Stimulated activated CD8-positive, alpha-beta memory T cell treated with anti-CD3 and anti-CD28 coated beads, Interleukin-4, amount 100 ng/mL, for 48 hours (primary cell): Measurements from ENCODE around the gene ACO2.

Experiments
- DNase-seq: peaks from one replicate; pipeline ENCODE4 v3.0.0-alpha.2; 2020

Gene ACO2

DNA sequence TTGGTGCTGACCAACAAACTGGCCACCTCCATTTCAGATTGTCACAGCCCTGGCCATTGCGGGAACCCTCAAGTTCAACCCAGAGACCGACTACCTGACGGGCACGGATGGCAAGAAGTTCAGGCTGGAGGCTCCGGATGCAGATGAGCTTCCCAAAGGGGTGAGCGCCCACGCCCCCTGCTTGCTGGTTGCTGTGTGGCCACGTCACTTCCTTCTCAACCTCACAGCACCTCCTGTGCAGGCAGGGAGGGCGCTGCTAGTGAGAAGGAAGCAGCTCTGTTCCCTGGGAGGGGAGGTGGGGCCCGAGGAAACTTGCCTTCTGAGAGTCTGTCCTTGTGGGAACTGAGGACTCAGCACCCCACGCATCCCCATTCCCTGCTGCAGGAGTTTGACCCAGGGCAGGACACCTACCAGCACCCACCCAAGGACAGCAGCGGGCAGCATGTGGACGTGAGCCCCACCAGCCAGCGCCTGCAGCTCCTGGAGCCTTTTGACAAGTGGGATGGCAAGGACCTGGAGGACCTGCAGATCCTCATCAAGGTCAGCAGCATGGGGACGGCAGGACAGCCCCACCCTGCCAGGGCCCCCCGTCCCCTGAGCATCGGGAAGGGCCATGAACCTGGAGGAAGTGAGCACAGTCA is 56.0 kb downstream of the ACO2 start:
- peak; percentile 75 for DNase-seq

DNA sequence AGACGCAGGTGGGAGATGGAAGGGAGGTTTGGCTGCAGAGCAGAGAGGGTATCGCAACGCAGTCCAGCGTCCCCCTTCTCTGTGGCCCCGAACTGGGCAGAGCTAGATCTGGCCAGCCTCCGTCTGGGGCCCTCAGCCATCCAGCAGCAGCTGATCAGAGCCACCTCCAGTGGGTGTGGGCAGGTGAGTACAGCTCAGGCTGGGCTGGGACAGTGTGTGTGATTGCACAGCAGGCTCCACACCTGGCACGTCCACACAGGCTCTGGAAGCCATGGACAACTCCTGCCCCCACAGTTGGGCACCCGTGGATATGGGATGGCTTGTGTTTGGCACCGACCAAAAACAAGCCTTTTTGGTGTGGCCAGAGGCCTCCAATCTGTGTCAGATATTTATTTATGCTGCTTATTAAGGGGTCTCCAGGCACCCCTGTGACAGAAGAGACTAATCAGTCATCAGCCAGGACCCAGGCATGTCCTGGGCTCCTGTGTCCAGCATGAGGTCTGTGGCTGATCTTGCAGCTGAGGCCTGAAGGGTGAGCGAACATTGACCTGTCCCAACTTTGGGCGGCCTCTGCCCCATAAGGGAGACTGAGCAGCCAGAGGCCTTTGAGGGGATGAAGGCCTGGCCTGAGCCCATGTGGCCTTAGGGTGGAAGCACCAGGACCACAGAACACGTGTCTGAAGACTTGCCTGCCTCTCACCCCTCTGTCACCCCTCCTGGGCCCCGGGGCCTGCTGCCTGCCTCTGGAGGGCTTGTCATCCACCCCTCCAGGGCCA is 56.7 kb downstream of the ACO2 start:
- no peak for DNase-seq

DNA sequence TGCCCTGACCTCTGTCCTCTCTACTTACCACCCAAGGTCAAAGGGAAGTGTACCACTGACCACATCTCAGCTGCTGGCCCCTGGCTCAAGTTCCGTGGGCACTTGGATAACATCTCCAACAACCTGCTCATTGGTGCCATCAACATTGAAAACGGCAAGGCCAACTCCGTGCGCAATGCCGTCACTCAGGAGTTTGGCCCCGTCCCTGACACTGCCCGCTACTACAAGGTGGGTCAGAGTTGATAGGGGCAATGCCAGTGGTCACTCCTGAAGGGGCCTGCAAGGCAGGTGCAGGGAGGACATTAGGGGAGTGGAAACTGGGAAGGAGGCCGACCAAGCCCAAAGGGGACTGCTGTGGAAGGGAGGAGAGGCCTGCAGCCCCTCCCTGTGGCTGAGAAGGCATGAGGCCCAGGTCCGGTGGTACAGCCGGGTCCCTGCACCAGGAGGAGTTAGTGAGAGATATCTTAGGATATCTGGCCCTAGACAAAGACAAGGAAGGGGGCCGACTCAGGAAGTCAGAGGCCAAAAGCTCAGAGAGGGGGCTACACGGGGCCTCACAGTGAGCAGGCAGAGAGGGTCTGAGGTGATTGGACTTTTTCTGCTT is 57.4 kb downstream of the ACO2 start:
- no peak for DNase-seq

DNA sequence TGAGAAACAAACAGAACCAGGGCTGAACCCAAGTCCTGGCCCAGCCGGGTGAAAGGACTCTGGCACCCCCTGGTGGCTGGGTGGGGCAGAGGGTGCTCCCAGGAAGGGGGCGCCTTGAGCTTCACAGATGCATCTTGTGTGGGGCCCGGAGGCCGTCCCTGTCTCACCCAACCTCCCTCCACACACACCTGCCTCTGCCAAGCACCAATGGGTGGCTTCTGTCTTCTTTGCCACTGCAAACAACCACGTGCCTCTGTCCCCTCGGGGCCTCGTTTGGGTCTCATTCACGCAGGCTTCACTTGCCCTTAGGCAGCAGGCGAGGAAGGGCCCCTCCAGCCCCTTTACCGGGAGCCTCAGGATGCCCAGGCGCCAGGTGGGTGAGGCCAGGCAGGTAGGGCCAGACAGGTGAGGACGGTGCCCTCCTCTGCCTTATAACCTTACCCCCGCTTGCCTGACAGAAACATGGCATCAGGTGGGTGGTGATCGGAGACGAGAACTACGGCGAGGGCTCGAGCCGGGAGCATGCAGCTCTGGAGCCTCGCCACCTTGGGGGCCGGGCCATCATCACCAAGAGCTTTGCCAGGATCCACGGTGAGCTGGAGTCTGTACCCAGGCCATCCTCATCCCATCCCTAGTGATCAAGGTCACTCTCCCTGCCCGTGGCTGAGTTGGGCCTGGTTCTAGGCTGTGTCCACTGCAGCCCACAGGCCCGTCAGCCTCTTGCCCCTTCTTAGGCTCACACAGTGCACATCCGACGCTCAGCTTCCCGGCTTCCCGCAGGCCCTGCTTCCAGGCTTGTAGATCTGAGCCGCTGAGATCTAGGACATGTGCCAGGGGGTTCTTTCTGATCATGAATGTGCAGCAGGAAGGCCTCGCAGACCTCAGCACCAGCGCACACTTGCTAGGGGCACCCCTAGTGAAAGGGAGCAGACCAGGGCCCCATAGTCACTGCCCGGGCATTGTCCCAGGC is 58.2 kb downstream of the ACO2 start:
- DNase-seq = peak; percentile 83

DNA sequence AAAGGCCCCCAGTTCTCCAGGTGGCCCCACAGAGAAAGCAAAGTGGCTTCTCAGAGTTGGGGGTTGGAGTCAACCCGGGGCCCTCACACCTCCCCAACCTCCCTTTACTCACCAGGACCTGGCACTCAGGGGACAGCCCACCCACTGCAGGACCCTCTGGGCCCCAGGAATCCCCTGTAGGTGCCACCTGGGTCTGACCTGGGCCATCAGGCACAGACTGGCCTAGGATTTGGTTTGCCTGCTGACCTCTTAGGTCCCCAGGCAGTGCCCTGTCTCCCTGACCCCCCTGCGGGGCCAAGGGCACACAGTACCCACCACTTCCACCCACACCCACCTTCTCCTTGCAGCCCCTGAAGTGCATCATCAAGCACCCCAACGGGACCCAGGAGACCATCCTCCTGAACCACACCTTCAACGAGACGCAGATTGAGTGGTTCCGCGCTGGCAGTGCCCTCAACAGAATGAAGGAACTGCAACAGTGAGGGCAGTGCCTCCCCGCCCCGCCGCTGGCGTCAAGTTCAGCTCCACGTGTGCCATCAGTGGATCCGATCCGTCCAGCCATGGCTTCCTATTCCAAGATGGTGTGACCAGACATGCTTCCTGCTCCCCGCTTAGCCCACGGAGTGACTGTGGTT is 59.3 kb downstream of the ACO2 start:
- no peak for DNase-seq

DNA sequence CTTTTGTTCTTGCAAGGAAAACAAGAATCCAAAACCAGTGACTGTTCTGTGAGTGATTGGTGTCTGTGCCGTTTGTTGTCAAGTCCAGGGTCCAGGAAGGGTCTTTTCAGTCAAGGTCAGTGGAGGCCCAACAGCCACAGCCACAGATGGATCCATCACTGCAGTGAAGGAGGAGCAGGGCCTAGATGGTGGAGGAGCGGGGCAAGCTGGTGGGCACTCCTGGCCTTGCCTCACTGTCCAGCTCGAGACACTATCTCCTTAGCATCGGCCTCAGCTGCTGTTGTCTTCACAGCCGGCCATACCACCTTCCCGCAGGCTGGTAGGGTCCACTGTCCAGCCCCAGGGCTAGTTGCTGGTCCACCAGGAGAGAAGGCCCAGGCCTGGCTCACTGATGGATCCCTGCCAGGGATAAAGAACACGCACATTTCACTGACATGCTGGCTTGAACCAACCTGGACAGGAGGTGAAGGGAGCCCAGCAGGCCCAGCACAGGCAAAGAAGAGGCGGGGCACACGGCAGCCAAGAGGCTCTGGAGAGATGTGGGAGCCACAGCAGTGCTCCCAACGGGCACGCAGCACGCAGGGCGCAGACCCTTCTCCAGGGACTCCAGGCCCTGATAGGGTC is 60.1 kb downstream of the ACO2 start:
- no peak for DNase-seq

DNA sequence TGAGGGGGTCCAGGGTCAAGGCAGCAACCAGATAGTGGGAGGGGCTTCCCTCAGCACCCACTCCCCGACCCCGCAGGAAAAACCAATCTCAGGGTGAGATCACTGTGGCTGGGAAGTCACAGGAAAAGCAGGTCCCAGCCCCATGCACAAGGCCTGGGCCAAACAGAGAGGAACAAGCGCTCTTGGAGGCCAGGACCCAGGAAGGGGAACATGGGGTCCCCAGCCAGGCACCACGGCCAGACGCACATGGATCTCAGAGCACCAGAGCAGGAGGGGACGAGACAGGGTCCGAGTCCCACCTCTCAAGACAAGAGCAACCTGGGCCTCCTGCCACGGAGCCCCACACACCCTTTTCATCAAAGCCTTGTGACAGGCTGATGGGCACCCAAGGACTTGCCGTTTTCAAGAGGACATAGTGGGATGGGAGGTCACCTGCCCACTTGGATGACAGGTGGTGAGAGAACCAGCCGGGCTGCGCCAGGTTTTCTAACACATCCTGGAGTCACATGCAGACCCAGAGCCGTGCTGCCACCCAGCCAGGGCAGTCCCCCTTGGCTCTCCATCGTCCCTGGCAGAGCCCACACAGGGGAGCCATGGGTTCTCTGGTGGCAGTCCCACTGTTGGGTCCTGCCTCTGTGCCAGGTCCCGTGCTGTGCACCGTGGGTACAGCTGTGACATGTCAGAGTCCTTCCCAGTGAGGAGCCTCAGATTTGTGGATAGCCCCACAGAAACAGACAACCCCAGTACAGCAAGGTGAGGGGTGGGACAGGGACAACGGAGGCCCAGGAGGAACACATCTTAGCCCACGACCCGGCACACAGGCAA is 62.2 kb downstream of the ACO2 start:
- DNase-seq = no peak

DNA sequence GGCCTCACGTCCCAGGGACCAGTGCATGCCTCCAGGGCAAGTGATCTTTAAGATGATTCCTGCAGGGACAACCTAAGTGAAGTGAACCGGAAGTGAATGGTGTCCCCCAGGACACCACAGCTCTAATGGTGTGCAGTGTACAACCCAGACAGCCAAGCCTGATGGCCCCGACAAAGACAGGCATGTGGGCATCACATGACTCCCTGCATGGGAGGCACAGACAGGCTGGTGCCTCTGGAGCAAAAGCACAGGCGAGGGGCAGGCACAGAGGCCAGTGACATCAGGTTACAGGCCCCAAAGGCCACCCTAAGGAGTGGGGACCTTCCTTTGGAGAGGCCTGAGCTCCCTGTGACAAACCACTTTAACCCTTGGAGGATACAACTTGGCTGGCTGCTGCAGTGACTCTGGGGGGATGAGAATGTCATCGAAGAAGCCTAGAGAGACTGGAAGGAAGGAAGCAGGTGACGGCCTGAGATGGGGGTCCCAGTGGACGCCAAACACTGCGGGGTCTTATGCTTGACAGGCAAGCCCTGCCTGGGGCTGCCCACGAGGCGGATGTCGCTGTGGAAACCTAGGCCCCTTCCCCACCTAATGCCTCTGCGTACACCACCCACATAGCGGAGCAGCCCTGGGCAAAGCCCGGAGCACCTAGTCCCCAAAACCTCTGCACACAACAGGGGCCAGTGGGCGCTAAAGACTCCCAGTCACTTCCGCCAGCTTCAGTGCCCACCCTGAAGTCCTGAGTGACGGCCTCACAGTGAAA is 63.0 kb downstream of the ACO2 start:
- DNase-seq = no peak

DNA sequence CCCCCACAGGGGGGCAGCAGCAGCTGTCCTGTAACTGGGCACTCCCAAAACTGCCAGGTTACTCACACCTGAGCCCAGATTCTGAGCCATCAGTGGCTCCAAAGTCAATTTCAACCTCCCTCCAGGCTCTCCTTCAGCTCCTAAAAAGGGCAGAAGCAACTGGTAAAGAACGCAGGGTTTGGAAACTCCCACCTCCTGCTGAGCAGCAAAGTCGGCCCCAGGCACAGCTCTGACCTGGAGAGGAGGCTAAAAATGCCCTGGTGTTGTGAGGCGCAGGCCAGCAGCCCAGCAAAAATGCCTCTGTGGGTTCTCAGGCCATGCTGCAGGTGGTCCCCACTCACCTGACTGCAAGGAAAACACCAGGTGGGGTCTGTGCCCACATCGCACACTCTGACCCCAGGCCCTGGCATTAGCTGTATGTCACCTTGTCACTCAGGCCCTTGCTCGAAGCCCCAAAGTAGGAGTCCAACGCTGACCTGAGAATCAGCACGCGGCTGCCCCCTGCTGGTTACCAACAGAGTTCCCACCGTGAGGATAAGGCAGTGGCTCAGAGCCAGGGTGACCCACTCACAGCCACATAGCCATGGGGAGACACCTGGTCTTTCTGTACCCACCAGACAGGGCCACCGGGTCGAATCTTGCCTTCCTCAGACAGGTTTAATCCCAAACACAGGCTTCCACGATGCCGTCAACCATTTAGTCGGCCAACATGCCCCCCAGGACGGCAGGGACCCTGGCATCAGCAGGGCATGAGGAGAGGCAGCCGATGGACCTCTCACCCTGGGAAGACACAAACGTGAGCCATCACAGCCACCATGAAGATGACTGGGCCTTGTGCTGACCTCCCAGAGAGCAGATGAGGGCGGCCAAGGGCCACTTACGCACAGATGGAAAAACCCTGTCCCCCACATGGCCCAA is 64.2 kb downstream of the ACO2 start:
- DNase-seq = peak; percentile 87

DNA sequence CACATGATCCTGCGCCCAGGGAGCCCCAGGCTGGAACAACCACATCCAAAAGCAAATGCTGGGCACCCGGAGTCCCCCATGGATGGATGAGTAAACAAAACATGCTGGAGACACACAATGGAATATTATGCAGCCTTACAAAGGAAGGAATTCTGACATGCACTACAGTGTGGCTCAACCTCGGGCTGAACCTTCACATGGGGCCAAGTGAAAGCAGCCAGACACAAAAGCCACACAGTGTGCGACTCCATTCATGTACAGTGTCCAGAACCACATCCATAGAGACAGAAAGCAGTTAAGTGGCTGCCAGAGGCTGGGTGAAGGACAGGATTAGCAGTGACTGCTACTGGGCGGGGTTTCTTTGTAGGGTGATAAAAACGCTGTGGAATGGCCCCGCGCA is 65.3 kb downstream of the ACO2 start:
- DNase-seq = no peak

DNA sequence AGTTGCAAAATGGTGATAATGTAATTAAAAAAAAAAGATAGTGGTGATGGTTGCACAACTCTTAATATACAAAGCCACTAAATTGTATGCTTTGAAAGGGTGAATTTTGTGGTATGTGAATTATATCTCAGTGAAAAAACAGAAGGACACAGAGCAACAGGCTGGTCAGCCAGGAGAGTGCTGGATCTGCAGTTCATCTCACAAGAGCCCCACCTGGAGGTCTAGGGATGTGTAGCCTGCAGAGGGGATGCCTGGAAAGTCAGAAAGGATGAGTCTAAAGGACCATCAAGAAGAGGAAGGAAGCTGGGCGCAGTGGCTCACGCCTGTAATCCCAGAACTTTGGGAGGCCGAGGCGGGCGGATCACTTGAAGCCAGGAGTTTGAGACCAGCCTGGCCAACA is 66.3 kb downstream of the ACO2 start:
- no peak for DNase-seq

DNA sequence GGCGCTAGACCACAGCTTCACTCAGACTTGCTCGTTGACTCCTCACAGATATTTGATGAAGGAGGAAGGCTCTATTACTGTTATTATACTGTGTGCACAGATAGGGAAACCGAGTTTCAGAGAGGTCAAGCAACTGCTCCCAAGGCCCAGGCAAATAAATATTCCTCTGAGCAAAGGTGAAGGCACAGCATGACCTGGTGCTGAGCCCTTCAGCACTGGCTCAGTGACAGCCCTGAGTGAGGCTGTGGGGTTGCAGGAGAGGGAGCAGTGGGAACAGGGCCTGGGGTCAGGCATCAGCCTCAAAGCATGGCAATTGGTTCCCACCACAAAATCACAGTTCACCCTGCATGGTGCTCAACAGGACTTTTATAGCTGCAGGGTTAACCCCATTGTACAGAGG is 68.3 kb downstream of the ACO2 start:
- no peak for DNase-seq

DNA sequence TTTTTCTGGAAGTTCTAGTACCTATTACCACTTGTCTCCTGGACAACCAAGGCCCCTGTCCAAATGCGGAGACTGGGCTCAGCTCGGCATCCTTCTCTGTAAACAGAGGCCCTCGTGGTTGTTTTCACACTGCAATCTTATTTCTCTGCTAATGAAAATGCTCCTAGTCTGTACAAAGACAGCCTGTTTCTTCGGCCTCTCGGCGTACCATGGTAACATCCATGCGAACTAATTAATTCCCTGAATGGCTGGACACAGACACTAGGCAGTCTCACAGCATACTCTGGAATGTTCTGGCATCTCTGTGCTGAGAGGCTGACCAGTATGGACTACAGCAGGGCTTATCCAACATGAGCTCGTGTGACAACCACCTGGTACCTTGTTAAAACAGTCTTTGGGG is 69.7 kb downstream of the ACO2 start:
- DNase-seq = no peak

DNA sequence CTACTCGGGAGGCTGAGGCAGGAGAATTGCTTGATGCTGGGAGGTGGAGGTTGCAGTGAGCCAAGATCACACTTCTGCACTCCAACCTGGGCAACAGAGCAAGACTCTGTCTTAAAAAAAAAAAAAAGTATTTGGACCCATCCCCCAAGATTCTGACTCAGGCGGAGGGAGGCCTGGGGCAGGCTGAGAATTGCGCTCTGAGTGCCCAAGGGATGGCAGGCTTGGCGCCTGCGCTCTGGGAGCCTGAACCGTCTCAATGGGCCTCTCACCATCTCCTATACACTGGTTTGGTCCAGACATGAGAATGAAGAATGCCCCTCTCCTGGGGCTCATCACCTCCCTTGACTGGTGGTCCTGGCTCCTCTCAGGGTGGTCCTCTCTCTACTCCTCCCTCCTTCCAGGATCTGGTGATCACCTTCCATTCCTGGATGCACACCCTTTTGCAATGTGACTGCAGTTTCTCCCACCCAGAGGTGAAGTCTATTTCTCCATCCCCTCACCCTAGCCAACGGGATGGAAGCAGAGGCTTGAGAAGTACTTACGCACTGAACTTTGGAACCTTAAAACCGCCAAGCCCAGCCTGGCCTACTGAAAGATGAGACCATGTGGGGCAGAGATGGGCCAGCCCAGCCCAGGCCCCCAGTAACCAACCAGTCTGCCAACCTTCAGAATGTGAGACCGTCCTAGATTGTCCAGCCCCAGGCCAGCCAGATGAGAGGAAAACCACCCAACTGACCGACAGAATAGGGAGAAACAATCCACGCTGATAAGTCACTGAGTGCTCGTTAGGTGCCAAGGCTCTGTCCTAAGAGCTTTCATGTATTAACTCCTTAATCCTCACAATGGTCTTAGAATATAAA is 70.5 kb downstream of the ACO2 start:
- no peak for DNase-seq

DNA sequence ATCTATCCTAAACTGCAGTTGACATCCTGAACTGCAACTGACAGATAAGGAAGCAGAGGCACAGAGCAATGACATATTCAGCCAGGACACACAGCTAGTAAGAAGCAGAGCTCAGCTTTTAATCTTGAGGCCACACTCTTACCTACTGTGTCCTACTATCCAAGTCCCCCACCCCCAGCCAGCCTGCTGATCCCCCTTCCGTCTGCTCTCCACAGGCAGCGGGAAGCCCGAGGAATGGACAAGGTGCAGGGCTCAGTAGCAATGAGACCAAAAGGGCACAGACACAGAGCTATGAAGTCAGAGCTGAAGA is 71.0 kb downstream of the ACO2 start:
- DNase-seq = no peak

DNA sequence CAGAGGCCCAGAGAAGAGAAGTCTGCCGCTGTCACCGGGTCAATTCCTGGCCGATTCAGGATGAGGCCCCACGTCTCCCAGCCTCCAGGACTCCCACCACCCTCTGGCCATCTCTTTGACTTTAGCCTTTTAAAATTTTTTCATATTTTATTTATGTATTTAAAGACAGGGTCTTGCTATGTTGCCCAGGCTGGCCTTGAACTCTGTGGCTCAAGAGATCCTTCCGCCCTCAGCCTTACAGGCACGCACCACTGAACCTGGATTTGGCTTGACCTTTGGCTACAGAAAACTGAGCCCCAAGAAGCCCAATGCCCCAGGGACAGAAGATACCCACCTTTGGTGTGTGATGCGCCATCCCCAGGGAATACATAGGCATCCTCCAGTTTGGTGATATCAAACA is 71.4 kb downstream of the ACO2 start:
- DNase-seq = no peak

DNA sequence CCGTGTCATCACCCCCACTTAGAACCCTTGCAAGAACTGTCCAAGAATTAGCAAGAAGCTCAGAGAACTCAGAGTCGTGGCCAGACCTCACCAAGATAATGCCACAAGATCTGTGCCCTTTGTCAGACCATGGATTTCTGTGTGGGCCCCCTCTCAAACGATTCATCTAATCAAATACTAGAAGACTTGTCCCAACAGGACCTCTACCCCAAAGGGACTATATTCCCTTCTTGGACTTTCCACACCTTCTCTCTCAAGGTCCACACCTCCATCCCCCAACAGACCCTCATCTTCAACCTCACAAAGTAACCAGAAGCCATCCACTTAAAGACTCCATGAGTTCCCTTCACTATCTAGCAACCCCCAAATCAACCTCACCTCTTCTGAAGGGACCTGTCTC is 72.6 kb downstream of the ACO2 start:
- no peak for DNase-seq

DNA sequence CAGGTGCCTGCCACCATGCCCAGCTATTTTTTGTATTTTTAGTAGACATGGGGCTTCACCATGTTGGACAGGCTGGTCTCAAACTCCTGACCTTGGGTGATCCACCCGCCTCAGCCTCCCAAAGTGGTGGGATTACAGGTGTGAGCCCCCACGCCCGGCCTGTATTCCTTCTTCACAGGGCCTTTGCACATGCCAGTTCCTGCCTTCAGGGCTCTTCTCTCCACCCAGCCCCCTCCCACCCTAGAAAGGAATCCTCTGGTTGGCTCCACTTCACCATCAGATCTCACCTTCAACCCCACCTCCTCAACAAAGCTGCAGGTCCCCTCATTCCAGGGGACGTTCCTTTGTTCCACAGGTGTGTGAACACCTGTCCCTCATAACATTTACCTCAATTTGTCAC is 73.3 kb downstream of the ACO2 start:
- no peak for DNase-seq
